ELF-1 (cell line): ENCODE data around the gene FKBP1B.
"Not testable (repeated sequence)": the region's sequence is repeated elsewhere in the genome, so short reads cannot be mapped to it uniquely, and the experiment has no call there.

ENCODE experiments used
- DNase-seq: peaks from one replicate; pipeline ENCODE4 v3.0.0-alpha.2; 2016; ENCODE audit warnings: low read depth, low spot score

FKBP1B gene

DNA sequence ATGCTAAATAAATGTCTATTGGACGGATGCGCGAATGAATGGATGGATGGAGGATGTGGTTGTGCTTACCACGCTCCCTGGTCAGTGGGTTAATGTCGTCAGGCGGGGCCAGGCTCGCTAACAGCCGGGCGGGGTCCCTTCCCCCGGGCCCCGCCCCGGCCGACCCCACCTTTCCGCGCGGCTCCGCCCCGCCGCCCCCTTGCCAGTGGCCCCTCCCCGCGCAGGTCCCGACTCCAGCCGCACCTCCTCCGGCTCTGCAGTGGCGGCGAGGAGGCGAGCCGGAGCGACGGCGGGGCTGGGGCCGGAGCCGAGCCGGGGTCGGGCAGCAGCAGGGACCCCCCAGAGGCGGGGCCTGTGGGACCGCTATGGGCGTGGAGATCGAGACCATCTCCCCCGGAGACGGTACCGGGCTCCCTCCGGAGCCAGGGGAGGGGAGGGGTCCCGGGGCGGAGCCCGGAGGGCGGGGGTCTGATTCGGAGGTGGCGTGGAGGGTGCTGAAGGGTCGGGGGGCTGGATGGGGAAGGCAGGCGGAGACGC, at the start of gene FKBP1B:
TSS of gene FKBP1B (plus strand) at position 257 of the 537 bp plus-strand sequence. CDS start at position 366, 109 bp downstream.
- peak; percentile 50 for DNase-seq

DNA sequence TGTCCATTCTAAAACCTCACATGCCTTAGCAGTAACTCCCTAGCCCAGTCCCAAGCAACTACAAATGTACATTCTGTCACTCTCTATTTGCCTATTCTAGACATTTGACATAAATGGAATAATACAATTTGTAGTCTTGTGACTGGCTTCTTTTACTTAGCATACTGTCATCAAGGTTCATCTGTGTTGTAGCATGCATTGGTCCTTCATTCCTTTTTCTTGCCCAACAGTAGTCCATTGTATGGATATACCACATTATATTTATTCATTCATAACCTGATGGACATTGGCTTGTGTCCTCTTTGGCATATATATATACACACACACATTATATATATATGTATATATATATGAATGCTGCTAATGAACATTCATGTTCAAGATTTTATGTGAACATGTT, 41.8 kb upstream of the FKBP1B start:
- no peak for DNase-seq

DNA sequence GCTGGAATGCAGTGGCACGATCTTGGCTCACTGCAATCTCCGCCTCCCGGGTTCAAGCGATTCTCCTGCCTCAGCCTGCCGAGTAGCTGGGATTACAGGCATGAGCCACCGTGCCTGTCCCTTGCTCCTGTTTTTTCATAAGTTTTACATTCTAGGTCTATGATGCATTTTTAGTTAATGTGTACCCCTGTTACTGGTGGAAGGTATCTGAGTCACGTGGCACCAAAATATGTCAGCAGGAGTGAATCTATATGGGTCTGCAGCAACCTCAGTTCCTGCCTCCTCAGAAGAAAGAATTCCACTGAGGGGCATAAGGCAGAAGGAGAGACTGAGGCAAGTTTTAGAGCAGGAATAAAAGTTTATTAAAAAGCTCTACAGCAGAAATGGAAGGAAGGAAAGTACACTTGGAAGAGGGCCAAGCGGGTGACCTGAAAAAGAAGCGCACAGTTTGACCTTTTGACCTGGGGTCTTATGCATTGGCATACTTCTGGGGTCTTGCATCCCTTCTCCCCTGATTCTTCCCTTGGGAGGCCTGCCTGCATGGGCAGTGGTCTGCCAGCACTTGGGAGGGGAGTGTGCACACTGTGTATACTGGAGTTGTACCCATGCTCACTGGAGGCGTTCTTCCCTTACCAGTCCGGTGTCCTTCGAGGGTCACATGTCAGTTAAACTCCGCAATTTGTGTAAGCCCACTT, 40.7 kb upstream of the FKBP1B start:
- no peak for DNase-seq

GRCh38 chr2:24009367-24009679, 40.2 kb upstream of the FKBP1B start:
- DNase-seq: no peak

DNA sequence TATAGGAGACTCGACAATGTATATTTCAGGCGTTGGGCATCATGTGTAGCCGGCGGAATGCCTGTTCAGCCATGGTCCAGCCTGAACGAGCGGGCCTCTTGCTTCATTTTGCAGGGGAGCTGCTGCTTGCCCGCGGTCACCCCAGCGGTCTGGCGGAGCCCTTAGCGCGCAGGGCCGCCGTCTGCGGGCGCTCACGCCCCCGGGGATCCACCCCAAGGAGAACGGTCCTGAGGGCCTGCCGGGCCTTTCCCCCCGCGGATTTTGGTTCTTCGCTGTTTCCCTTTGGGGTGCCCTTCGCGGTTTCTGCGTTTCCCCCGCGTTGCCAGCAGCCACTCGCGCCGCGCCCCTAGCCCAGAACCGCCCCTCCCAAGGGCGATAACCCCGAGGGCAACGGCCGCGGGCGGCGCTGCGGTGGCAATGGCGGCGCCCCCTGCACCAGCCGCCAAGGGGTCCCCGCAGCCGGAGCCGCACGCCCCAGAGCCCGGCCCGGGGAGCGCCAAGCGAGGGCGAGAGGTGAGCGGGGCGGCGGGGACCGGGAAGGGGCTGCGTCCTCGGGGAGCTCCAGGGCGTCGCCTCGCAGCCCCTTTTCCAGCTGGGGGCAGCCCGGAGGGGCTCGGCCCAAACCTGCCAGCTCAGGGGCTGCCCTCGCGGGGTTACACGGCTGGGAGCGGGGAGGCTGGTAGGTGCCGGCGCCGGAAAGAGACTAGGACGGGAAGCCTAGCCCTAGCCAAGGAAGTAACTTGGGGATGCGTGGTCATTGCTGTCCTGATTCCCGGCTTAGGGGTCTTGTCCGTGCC, 39.7 kb upstream of the FKBP1B start, which contains the start of gene MFSD2B:
TSS of gene MFSD2B (plus strand) at position 406 of the 797 bp plus-strand sequence. CDS start at position 418, 12 bp downstream.
- DNase-seq: no peak

- peak; percentile 35 for DNase-seq
Measured at GRCh38 chr2:24010477-24011249, 38.9 kb upstream of the FKBP1B start.

- no peak for DNase-seq
Measured at GRCh38 chr2:24011250-24012104, 38.1 kb upstream of the FKBP1B start.

DNA sequence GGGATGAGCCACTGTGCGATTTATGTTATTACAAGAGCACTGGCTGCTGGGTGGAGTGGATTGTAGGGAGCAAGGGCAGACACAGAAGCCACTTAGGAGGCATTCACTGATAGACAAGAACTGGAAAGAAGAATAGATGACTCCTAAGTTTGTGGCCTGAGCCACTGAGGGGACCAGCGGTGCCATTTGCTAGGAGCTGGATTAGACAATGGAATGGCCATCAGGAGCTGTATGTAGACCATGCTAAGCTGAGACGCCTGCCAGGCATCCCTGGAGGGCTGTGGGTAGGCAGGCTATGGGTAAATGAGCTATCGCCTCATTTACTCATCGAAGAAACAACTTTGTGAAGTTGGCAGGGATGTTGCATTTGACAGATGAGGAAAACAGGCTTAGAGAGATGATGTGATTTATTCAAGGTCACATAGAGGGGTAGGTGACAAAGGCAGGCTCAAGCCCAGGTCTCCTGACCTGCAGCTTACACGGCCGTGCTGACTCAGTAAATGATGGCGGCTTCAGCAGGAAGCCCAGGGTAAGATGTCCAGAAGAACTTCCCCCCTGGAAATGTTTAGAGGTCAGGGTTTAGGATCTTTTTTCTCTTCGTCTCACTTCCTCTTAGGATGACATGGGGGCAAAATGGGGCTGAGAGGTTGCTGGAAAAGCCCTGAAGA, 36.9 kb upstream of the FKBP1B start:
- no peak for DNase-seq

DNA sequence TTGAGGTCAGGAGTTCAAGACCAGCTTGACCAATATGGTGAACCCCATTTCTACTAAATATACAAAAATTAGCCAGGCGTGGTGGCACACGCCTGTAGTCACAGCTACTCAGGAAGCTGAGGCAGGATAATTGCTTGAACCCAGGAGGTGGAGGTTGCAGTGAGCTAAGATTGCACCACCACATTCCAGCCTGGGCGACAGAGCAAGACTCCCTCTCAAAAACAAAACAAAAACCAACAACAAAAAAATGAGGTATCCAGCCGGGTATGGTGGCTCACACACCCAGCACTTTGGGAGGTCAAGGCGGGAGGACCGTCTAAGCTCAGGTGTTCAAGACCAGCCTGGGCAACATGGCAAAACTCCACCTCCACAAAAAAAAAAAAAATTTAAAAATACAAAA, 34.6 kb upstream of the FKBP1B start:
- DNase-seq: not testable (repeated sequence)

DNA sequence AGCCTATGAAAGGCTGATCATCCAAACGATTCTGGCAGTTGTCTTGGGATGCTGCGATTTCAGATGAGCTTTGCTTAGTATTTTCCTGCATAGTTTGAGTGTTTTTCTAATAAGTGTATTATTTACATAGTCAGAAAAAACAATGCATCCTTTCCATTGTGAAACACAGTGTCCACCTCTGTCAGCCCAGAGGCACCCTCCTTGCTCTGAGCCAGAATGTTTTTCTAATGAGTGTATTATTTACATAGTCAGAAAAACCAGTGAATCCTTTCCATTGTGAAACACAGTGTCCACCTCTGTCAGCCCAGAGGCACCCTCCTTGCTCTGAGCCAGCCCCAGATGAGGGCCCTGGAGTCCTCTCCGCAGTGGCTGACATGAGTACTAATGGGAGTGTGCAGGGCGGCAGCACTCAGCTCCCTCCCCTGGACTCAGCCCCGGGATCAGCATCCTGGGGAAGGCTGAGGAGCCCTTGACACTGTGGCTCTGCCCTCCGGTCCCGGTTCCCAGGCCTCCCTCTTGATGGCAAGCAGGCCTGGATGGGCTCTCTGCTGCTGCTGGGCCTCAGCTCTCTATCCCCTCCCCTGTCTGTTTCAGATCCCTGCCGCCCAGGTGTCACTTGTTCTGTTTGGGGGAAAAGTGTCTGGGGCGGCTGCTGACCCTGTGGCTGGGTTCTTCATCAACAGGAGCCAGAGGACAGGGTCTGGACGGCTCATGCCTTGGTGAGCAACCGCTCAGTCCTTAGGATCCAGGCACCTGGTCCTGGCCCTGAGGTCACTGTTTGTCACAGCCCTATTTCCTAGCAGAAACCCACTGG, 33.8 kb upstream of the FKBP1B start:
- DNase-seq: peak; percentile 46

DNA sequence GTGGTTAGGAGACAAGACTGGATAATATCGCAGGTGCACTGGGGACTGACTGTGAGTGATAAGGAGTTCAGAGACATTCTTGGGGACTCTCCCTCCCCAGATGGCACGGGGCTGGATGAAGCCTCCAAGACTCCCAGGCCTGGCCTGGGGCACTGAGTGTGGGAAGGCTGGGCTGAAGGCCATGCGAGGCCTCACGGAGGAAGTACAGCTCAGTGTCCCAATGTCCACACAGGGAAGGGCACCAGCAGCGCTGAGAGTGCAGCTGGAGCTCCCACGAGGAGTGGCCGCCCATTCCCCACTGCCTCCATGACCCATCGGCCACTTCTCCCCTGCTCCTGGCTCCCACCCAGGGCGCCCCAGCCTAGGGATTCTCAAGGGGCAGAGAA, 33.2 kb upstream of the FKBP1B start:
- no peak for DNase-seq

DNA sequence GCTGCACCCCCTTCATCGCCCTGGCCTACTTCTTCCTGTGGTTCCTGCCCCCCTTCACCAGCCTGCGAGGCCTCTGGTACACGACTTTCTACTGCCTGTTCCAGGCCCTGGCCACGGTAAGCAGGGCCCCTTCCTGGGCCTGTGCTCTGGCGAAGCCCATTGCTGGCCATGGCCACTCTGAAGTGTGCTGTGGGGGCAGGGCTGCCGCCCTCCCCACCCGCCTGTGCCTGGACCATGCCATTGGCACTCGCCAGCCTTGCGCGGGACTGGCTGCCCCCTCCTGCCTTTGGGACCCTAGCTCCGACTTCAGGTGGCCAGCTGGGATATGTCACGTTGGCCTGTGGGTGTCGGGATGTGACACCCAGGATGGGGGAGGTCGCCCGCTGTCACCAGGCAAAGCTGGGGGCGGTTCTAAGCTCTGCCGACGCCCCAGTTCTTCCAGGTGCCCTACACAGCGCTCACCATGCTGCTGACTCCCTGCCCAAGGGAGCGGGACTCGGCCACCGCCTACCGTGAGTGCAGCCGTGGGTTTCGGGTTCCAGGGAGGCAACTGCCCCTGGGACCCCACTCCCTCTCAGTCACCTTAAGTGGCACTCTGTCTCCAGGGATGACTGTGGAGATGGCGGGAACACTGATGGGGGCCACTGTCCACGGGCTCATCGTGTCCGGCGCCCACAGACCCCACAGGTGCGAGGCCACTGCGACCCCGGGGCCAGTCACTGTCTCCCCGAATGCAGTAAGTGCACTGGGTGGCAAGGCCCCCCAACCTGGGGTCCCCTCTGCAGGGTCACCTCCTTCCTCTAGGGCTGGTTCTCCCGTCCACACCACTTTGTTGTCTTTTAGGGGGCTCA, 32.5 kb upstream of the FKBP1B start:
- DNase-seq: no peak

GRCh38 chr2:24017711-24018110, 31.8 kb upstream of the FKBP1B start:
- no peak for DNase-seq

DNA sequence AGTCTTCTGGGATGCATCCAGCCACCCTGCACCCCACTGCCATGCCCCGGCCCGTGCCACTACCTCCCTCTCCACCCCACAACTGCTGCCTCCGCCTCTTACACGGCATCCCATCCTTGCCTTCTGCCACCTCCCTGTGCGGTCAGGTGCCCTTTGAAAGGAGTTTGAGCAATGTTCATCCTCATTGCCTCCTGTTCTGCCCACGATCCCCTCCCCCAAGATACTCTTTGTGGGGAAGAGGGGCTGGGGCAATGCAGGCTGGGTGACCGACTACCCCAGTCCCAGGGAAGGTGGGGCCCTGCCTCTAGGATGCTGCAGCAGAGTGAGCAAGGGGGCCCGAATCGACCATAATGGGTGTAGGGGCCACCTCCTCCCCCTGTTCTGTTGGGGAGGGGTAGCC, 31.3 kb upstream of the FKBP1B start:
- DNase-seq: no peak

- no peak for DNase-seq
Measured at GRCh38 chr2:24019729-24020128, 29.8 kb upstream of the FKBP1B start.

GRCh38 chr2:24020244-24020643, 29.3 kb upstream of the FKBP1B start:
- no peak for DNase-seq

DNA sequence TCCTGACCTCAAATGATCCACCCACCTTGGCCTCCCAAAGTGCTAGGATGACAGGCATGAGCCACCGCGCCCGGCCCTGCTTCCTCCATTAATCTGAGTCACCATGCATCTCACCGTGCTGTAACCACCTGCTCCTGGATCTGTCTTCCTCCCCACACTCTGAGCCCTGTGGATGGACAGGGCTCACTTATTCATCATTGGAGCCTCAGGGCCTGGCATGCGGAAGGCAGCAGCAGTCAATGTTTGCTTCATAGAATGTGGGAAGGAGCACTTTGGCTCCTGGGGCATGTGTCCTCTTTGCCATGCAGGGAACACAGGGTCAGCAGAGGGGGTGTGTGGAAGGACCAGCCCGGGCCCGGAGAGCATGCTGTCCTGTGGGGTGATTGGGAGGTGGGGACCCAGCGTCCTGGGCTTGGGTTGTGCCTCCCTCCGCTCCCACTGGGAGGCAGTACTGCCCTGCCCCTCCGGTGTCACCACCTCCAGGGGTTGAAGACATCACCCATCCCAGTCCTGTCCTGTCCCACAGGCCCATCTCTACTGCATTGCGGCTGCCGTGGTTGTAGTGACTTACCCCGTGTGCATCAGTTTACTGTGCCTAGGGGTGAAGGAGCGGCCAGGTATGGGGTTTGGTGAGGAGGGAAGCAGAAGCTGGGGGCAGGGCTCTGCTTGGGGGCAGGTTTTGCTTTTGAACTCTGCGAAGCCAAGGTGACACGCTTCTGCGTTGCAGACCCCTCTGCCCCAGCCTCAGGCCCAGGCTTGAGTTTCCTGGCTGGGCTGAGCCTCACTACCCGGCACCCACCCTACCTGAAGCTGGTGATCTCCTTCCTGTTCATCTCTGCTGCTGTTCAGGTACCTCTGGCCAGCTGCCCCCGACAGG, 28.2 kb upstream of the FKBP1B start:
- DNase-seq: peak; percentile 70
